Measurements from ENCODE around the gene CEMIP.

Gene CEMIP

GRCh38 chr15:80850941-80851451 is 71.8 kb downstream of the CEMIP start:
- no peak for DNase-seq (ENCODE audit: low read depth in 2 of 2)

GRCh38 chr15:80852676-80853075 is 73.5 kb downstream of the CEMIP start:
- DNase-seq (ENCODE audit: low read depth in 2 of 2) = no peak

- no peak for DNase-seq (ENCODE audit: low read depth in 2 of 2)
These were observed 74.9 kb downstream of the CEMIP start for GRCh38 chr15:80854104-80854503.

- no peak for DNase-seq (ENCODE audit: low read depth in 2 of 2)
These were observed 76.0 kb downstream of the CEMIP start for GRCh38 chr15:80855206-80855605.

- DNase-seq (ENCODE audit: low read depth in 2 of 2) = no peak
These were observed 77.2 kb downstream of the CEMIP start for GRCh38 chr15:80856400-80856799.

- DNase-seq (ENCODE audit: low read depth in 2 of 2) = no peak
These were observed 77.7 kb downstream of the CEMIP start for GRCh38 chr15:80856809-80857377.

- DNase-seq (ENCODE audit: low read depth in 2 of 2) = no peak
These were observed 82.6 kb downstream of the CEMIP start for GRCh38 chr15:80861731-80862170.

GRCh38 chr15:80864666-80865065 is 85.5 kb downstream of the CEMIP start:
- DNase-seq (ENCODE audit: low read depth in 2 of 2) = no peak

- DNase-seq (ENCODE audit: low read depth in 2 of 2) = no peak
These were observed 87.8 kb downstream of the CEMIP start for GRCh38 chr15:80866936-80867335.

GRCh38 chr15:80870366-80870765 is 91.2 kb downstream of the CEMIP start:
- no peak for DNase-seq (ENCODE audit: low read depth in 2 of 2)

- DNase-seq (ENCODE audit: low read depth in 2 of 2) = no peak
These were observed 91.7 kb downstream of the CEMIP start for GRCh38 chr15:80870893-80871292.

- no peak for DNase-seq (ENCODE audit: low read depth in 2 of 2)
These were observed 92.7 kb downstream of the CEMIP start for GRCh38 chr15:80871858-80872257.

GRCh38 chr15:80873366-80873952 is 94.3 kb downstream of the CEMIP start:
- DNase-seq (ENCODE audit: low read depth in 2 of 2) = no peak

- DNase-seq (ENCODE audit: low read depth in 2 of 2) = no peak
These were observed 96.6 kb downstream of the CEMIP start for GRCh38 chr15:80875568-80876347.

- DNase-seq (ENCODE audit: low read depth in 2 of 2) = no peak
These were observed 97.1 kb downstream of the CEMIP start for GRCh38 chr15:80876348-80876674.

GRCh38 chr15:80878242-80878866 is 99.2 kb downstream of the CEMIP start:
- no peak for DNase-seq (ENCODE audit: low read depth in 2 of 2)

- DNase-seq (ENCODE audit: low read depth in 2 of 2) = no peak
These were observed 99.7 kb downstream of the CEMIP start for GRCh38 chr15:80878867-80879250.

GRCh38 chr15:80880086-80880485 is 100.9 kb downstream of the CEMIP start:
- no peak for DNase-seq (ENCODE audit: low read depth in 2 of 2)

- no peak for DNase-seq (ENCODE audit: low read depth in 2 of 2)
These were observed 104.5 kb downstream of the CEMIP start for GRCh38 chr15:80883641-80884040.

GRCh38 chr15:80885016-80885579 is 105.9 kb downstream of the CEMIP start:
- DNase-seq (ENCODE audit: low read depth in 2 of 2) = no peak

GRCh38 chr15:80887148-80887547 is 108.0 kb downstream of the CEMIP start:
- no peak for DNase-seq (ENCODE audit: low read depth in 2 of 2)

GRCh38 chr15:80888846-80889245 is 109.7 kb downstream of the CEMIP start:
- DNase-seq (ENCODE audit: low read depth in 2 of 2) = no peak
